A673 (cell line): ENCODE results near the gene PTPN22. TPM values are rescaled to one million over a fixed set of nuclear protein-coding genes. Genes with fewer than 3 reads are reported as not detected.

Source experiments
- BruUV-seq: library from RNA; stranded (reverse); fragments of 400-500 nt; replicated peaks from 2 replicates; lab custom pipeline; 2021; lab: Mats Ljungman, UMichigan
- CTCF ChIA-PET: fragments of 300-600 bp; sonication (Branson Sonifier 250); formaldehyde crosslinking; loops from one replicate; lab custom pipeline; 2022; ENCODE audit warnings: antibody characterized with exemption; lab: Charles Lee
- POLR2A ChIA-PET: fragments of 300-600 bp; sonication (Branson Sonifier 250); formaldehyde crosslinking; loops from one replicate; lab custom pipeline; 2022; ENCODE audit warnings: antibody characterized with exemption; ENCODE audit not compliant: low non-redundant PET; lab: Charles Lee
- DNase-seq: peaks from one replicate; pipeline ENCODE4 v3.0.0-alpha.2; 2015; ENCODE audit warnings: low spot score
- H3K27ac ChIP-seq: fragments of 200-600 bp; sonication (generic); 2 replicates; pipeline ENCODE4 v1.5.1; 2016; ENCODE audit warnings: mixed run types, low read depth, mild to moderate bottlenecking, mixed read lengths, antibody characterized with exemption, low read length; ENCODE audit not compliant: poor library complexity, severe bottlenecking
- H3K27me3 ChIP-seq: fragments of 200-600 bp; sonication (generic); replicated peaks from 2 replicates; pipeline ENCODE4 v1.6.1; 2017; ENCODE audit warnings: mixed run types, low read depth, mild to moderate bottlenecking, mixed read lengths, antibody characterized with exemption, low read length; ENCODE audit not compliant: insufficient read depth, poor library complexity
- H3K36me3 ChIP-seq: fragments of 200-600 bp; sonication (generic); 2 replicates; pipeline ENCODE4 v1.6.1; 2016; ENCODE audit warnings: mixed run types, mild to moderate bottlenecking, mixed read lengths, antibody characterized with exemption, low read length; ENCODE audit not compliant: insufficient read depth, poor library complexity, severe bottlenecking
- H3K4me1 ChIP-seq: fragments of 200-600 bp; sonication (generic); 2 replicates; pipeline ENCODE4 v1.6.1; 2017; ENCODE audit warnings: mixed run types, mild to moderate bottlenecking, mixed read lengths, antibody characterized with exemption, low read length; ENCODE audit not compliant: insufficient read depth, poor library complexity, severe bottlenecking
- H3K4me3 ChIP-seq: fragments of 200-600 bp; sonication (generic); 2 replicates; pipeline ENCODE4 v1.5.1; 2016; ENCODE audit warnings: low read depth, mixed run types, mild to moderate bottlenecking, mixed read lengths, low read length; ENCODE audit not compliant: poor library complexity, severe bottlenecking
- H3K9me3 ChIP-seq: fragments of 200-600 bp; sonication (generic); 2 replicates; pipeline ENCODE4 v1.6.1; 2016; ENCODE audit warnings: mixed run types, low read depth, mild to moderate bottlenecking, mixed read lengths, antibody characterized with exemption, low read length; ENCODE audit not compliant: poor library complexity, severe bottlenecking
- CTCF ChIP-seq: fragments of 300-800, 200-600 bp; sonication (generic); conservative IDR thresholded peaks from 2 replicates; pipeline ENCODE4 v1.5.1; 2017; ENCODE audit warnings: low read depth, mild to moderate bottlenecking, antibody characterized with exemption, low read length, moderate library complexity, mixed read lengths
- EZH2 ChIP-seq: fragments of 200-600 bp; sonication (generic); IDR thresholded peaks from 2 replicates; pipeline ENCODE4 v1.6.1; 2017; ENCODE audit warnings: borderline replicate concordance, low read depth, mild to moderate bottlenecking, mixed read lengths, antibody characterized with exemption, low read length; ENCODE audit not compliant: poor library complexity, severe bottlenecking
- intact Hi-C: fragments of 100-400 bp; cut with micrococcal nuclease; formaldehyde crosslinking; loops from one replicate; pipeline ENCODE4 v1.10.0; 2022; ENCODE audit not compliant: unreplicated experiment
- total RNA-seq: library from RNA; stranded (reverse); gene quantifications from 2 replicates; pipeline ENCODE4 v1.2.3, GENCODE V29; 2021

PTPN22 gene
- total RNA-seq, 1 experiment from 2014 or later, result 0.26 TPM

DNA sequence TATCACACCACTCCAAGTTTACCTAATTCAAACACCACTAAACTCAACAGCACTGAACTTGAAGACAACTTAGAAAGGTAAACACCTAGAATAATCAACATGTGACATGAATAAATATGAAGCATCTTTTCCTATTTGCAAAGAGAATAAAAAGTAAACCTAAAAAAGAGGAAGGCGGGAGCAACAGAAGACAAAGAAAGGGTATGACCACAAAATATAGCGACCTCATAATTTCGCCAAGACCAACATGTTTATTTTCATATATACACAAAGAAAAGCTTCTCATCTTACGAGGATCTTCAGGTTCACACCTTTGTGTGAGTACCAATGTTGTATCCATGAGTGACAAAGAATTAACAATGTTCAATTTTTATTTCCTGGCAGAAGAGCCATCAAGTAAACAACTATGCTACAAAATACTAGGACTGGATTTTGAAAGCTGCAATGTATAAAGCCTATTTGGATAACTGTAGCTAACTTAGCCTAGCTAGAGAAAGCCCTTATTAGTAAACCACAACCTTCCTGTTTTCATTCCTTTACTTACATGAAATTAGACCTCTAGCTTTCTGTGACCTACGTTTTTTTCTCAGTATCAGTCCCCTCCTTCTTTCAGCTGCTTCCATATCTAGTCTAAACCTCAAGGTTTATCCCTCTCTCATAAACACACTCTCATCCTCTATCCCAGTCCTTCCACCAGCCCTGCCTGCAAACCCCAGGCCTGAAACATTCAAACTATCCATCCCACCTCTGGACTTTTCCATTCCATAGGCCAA is 91.0 kb downstream of the PTPN22 start:
- no peaks in the 10 kb centered on the region for H3K9me3 ChIP-seq
- no peak overlapping the region for H3K4me3 ChIP-seq
- intact Hi-C loops, result no loop called here
- H3K27me3 ChIP-seq, result no peaks in the 10 kb centered on the region
- no peak overlapping the region for H3K27ac ChIP-seq
- CTCF ChIA-PET, result no interaction called here
- H3K36me3 ChIP-seq, result peaks cover 13% of the 10 kb centered on the region
- no peak for DNase-seq
- H3K4me1 ChIP-seq, result peaks cover 22% of the 10 kb centered on the region
- TF ChIP-seq CTCF (no peak), EZH2 (no peak)
- no TSS peak for BruUV-seq
- POLR2A ChIA-PET, result no interaction called here

DNA sequence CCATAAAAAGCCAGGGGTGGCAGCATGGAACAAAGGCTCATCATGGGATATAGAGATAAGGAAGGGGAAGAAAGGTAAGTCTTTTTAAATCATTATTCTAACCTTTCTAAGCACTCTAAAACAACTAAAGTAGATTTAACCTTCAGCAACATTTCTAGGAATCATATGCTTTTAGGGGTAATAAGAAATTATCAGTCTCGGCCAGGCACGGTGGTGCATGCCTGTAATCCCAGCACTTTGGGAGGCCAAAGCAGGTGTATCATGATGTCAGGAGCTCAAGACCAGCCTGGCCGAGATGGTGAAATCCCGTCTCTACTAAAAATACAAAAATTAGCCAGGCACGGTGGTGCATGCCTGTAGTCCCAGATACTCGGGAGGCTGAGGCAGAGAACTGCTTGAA is 92.0 kb downstream of the PTPN22 start:
- Histone ChIP-seq H3K4me3 (no peak overlapping the region), H3K9me3 (no peaks in the 10 kb centered on the region), H3K36me3 (peaks cover 13% of the 10 kb centered on the region), H3K27ac (no peak overlapping the region), H3K4me1 (peaks cover 22% of the 10 kb centered on the region), H3K27me3 (no peaks in the 10 kb centered on the region)
- ChIA-PET CTCF (no interaction called here), POLR2A (no interaction called here)
- intact Hi-C loops, result no loop called here
- BruUV-seq, result no TSS peak
- no peak for DNase-seq
- no peak for TF ChIP-seq CTCF

DNA sequence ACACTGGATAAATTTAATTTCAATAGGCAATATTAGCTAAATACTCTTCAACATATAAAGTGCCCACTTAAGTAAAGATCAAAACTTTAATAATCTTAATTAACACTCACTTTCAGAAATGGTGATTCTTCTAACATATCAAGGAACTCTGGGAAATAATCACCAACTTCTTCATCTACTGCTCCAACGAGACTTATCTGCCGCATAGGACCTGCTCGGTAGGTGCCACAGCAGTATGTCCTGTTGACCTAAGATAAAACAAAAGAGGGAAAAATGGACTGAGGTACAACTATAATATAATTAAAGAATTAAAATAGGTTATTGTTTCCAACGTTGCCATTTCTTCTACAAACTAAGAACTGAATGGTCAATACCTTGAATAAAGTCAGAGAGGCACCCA is 94.0 kb downstream of the PTPN22 start:
- peaks cover 8% of the 10 kb centered on the region for H3K4me1 ChIP-seq
- intact Hi-C loops, result no loop called here
- no peak overlapping the region for H3K4me3 ChIP-seq
- TF ChIP-seq EZH2 (no peak), CTCF (no peak)
- H3K27ac ChIP-seq, result no peak overlapping the region
- no TSS peak for BruUV-seq
- H3K36me3 ChIP-seq, result peaks cover 13% of the 10 kb centered on the region
- H3K27me3 ChIP-seq, result no peaks in the 10 kb centered on the region
- DNase-seq, result no peak
- POLR2A ChIA-PET, result no interaction called here
- H3K9me3 ChIP-seq, result no peaks in the 10 kb centered on the region
- CTCF ChIA-PET, result no interaction called here
